GM21717 (cell line): ENCODE measurements around the gene ONECUT3.
"Not testable (repeated sequence)": the region's sequence is repeated elsewhere in the genome, so short reads cannot be mapped to it uniquely, and the experiment has no call there.

ENCODE experiments used
- ATAC-seq: cut with Tn5 transposase; IDR thresholded peaks from one replicate; pipeline ENCODE4 v1.9.1; 2021; ENCODE audit warnings: mild to moderate bottlenecking, moderate library complexity; ENCODE audit not compliant: unreplicated experiment

The ONECUT3 gene

DNA sequence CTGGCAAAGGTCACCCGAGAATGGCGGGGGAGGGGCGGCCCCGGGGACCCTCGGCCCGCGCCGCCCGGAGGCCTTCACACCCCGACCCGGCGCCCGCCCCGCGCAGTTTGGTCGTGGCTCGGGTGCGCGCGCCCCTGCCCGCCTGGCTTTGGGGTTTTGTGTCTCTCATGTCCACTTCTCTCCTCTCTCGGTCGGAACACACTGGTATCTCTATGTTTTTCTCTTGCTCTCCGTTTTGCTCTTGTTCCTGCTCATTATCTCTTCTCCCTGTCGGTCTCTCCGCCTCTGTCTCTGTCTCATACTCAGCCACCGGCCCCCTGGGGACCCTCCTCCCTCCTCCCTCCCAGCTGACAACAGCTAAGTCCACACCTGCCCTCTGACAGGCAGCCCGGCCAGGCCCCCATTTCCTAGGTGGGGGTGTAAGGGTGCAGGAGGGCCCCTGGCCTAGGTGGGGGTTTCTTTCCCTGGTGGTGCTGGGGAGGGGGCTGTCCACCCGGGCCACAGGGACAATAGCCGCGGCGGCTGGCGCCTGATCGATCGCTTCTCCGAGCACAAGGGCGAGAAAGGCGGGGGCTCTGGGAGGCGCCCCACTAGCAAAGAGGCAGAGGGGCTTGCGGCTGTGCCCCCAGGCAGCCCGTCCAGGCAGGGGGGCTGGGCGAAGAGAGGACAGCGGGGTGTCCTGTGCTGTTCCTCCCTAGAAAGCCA lies 2.3 kb downstream of the ONECUT3 start:
- no peak for ATAC-seq

- ATAC-seq: no peak
Observed at GRCh38 chr19:1756264-1756663, 3.0 kb downstream of the ONECUT3 start.

- ATAC-seq: no peak
Observed at GRCh38 chr19:1756705-1757465, 3.6 kb downstream of the ONECUT3 start.

- no peak for ATAC-seq
Observed at GRCh38 chr19:1757468-1758230, 4.3 kb downstream of the ONECUT3 start.

DNA sequence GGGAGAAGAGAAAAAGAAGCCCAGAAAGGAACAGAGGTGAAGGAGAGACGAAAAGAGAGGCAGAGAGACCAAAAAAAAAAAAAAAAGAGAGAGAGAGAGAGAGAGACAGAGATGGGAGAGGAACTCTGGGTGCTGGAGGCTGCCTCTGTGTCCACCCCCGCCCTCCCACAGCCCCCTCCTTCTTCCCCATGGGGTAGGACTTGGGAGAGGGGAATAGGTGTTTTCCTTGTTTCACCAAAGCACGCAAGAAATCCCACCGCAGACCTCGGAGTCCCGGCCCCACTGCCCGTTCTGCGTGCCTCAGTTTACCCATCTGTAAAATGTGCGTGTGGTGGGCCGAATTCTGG lies 4.9 kb downstream of the ONECUT3 start:
- no peak for ATAC-seq

- ATAC-seq: no peak
Observed at GRCh38 chr19:1758959-1759903, 5.9 kb downstream of the ONECUT3 start.

- no peak for ATAC-seq
Observed at GRCh38 chr19:1760020-1760419, 6.7 kb downstream of the ONECUT3 start.

- not testable (repeated sequence) for ATAC-seq
Observed at GRCh38 chr19:1760786-1761527, 7.7 kb downstream of the ONECUT3 start.

- ATAC-seq: no peak
Observed at GRCh38 chr19:1761528-1762242, 8.4 kb downstream of the ONECUT3 start.

- no peak for ATAC-seq
Observed at GRCh38 chr19:1762243-1763117, 9.2 kb downstream of the ONECUT3 start.

DNA sequence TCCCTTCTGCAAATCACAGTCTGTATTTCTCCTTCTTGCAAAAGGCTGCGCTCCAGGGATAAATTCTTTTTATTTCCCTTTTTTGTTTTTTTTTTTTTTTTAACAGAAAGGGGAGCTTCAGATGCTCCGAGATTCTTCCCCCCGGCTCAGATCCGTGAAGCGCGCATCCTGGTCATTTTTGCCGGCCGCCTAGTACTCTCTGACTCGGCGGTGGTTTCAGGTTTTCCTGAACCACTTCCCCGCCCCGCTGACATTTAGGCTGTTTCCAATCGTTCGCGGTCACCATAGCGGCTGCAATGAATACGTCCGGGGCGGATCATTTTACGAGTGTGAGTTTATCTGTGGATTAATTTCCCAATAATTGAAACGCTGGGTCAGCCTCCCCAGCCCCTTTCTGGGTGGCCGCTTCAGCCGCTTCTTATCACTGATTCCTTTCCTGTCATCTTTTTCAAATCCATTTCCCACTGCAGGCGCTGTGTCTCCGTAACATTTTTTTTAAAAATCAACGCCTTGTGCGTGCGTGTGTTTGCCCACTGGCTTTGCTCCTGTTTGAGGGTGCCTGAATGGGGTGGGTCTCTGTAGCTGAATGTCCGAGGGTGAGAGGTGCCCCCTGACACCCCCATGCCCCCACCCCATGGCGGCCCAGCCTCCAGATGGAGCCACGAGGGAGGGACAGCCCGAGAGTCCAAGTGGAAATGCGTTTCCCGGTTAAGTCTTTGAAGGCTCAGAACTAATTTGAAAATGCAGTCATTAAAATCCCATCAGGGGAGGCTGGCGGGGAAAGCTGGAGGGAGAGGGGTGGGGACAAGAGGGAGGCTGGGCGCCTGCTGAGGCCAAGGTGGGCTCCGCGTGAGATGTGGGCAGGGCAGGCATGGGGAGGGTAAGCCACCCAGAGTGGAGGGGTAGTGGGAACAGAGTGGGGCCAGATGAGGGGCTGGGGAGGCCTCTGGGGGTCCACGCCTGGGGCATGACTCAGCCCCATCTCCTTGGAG lies 10.6 kb downstream of the ONECUT3 start:
- no peak for ATAC-seq

GRCh38 chr19:1764729-1765128 lies 11.4 kb downstream of the ONECUT3 start:
- ATAC-seq: no peak

- no peak for ATAC-seq
Observed at GRCh38 chr19:1765232-1765903, 12.1 kb downstream of the ONECUT3 start.

DNA sequence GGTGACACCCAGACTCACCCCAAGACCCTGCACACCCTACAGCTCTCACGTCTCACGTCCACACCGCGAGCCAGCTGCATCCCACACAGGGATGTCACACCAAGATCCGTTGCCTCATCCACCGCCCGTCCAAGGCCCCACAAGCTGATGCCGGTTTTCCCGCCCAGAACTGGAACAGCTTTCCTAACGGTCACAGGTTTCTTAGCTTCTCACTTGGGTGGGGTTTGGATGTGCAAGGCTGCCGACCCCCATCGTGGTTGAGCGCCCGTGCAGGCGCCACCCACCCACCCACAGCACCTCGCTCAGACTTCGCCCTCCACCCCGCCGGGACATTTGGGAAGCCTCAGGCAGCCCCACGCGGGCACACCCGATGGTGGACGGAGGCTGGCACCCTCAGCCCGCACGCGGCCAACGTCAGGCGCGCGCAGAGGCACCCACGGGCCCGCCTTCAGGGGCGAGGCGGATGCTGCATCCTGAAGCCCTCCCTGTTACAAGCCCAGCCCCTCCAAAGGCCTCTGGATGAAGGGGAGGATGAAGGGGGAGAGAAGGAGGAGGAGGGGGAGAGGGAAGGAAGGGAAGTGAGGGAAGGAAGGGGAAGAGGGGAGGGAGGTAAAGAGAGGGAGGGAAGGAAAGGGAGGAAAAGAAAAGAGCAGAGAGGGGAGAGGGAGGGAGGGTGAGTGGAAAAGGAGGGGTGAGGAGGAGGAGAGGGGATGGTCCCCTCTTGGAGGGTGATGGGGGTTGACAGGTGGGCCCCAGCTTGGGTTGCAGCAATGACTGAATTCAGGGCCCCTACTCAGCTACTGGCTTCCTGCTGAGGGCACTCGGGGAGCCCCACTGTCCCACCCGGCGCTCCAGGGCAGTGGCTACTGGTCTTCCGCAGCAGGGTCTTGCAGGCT lies 12.8 kb downstream of the ONECUT3 start:
- no peak for ATAC-seq

- no peak for ATAC-seq
Observed at GRCh38 chr19:1766800-1767352, 13.6 kb downstream of the ONECUT3 start.
